ENCODE measurements around the gene EME2.
A peak's percentile ranks its signal among the peaks of the same experiment; 100 is the strongest.

The EME2 gene

GRCh38 chr16:1745900-1746692, 26.5 kb upstream of the EME2 start:
- DNase-seq, result no peak

- DNase-seq, result no peak
Measured at GRCh38 chr16:1746693-1747195, 25.9 kb upstream of the EME2 start.

- no peak for DNase-seq
Measured at GRCh38 chr16:1747934-1748333, 24.7 kb upstream of the EME2 start.

GRCh38 chr16:1749152-1750117, 23.2 kb upstream of the EME2 start:
- DNase-seq, result peak in 1 of 2 experiments; percentile 69

- DNase-seq, result no peak
Measured at GRCh38 chr16:1751946-1752345, 20.7 kb upstream of the EME2 start.

- peak; percentile 74 to 79 for DNase-seq
Measured at GRCh38 chr16:1752853-1753252, 19.8 kb upstream of the EME2 start.

GRCh38 chr16:1754204-1754603, 18.4 kb upstream of the EME2 start:
- DNase-seq, result no peak

- no peak for DNase-seq
Measured at GRCh38 chr16:1757714-1758461, 14.7 kb upstream of the EME2 start.

DNA sequence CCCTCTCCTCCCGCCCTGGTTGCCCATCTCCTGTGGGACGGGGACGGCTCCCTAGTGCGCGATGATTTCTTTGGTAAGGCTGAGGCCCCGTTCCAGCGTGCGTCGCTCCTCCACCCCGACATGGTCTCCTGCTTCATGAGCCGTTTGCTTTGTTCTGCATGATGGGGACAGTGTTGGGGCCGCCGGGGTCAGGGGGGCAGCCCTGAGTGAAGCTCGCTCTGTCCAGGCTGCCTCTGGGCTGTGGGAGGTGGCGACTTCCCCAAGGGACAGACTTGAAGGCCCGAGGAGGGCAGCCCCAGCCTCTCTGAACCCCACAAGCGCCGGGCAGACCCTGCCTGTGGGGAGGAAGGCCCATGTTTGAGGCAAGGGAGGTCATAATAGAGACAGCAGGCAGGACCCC, 13.7 kb upstream of the EME2 start:
- no peak for DNase-seq

DNA sequence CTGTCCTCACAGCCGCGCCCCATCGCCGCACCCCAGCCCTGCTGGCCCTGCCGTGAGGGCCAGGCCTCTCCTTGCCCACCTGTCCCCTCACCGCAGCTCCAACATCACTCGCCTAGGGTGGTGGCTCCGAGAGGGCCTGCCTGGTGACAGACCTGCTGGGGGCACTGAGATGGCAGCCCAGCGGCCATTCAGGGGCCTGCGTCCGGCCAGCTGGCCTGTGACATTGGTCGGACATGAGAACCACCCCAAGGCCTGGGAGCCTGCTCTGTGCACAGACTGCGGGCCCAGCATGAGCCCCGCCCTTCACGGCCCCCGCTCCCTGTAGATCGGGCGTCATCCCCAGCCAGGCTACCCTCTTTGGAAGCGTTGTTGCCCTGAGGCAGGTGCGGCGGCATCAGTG, 13.1 kb upstream of the EME2 start:
- DNase-seq, result no peak

GRCh38 chr16:1760911-1761310, 11.7 kb upstream of the EME2 start:
- DNase-seq, result no peak

GRCh38 chr16:1761751-1762150, 10.9 kb upstream of the EME2 start:
- no peak for DNase-seq

- DNase-seq, result no peak
Measured at GRCh38 chr16:1762196-1762878, 10.3 kb upstream of the EME2 start.

- DNase-seq, result no peak
Measured at GRCh38 chr16:1762879-1763520, 9.6 kb upstream of the EME2 start.

DNA sequence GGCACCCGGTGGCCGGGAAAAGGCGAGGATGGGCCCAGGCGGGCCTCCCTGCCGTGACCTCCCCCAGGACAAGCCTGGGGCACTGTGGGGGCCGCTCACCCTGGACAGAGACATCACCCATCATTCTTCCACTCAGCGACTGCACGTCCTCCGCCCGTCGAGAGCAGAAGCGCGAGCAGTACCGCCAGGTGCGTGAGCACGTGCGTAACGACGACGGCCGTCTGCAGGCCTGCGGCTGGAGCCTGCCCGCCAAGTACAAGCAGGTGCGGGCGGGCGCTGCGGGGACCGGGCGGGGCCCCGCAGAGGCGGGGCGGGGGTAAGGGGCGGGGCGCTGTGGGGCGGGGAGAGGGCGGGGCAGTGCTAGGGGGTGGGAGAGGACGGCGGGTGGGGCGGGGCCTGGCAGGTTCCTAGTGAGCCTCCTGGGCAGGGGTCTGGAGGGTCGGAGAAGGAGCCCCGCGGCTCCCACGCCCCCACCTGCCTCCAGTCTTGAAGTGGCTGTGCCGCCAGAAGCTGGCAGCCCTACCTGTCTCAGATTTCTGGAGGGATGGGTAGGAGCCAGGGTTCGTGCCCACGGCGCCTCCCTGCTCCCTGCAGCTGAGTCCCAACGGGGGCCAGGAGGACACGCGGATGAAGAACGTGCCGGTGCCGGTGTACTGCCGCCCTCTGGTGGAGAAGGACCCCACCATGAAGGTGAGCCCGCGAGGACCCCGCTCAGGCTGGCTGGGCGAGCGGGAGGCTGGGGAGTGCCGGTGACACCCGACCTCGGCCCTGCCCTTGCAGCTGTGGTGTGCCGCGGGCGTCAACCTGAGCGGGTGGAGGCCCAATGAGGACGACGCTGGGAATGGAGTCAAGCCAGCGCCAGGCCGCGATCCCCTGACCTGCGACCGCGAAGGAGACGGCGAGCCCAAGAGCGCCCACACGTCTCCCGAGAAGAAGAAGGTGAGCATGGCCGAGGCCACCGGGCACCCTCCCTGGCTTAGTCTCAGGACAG, 8.8 kb upstream of the EME2 start:
- no peak for DNase-seq

DNA sequence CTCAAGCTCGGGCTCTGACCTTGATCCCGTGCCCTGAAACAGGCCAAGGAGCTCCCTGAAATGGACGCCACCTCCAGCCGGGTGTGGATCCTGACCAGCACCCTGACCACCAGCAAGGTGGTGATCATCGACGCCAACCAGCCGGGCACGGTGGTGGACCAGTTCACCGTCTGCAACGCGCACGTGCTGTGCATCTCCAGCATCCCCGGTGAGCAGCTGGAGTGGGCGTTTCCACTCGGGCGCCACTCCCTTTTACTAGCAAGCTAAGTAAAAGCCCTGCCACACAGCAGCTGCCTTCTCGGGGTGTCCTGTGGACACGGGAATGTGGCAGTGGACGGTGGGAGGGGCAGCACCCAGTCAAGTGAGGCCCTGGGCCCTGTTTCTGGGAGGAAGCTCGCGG, 7.6 kb upstream of the EME2 start:
- DNase-seq, result no peak

DNA sequence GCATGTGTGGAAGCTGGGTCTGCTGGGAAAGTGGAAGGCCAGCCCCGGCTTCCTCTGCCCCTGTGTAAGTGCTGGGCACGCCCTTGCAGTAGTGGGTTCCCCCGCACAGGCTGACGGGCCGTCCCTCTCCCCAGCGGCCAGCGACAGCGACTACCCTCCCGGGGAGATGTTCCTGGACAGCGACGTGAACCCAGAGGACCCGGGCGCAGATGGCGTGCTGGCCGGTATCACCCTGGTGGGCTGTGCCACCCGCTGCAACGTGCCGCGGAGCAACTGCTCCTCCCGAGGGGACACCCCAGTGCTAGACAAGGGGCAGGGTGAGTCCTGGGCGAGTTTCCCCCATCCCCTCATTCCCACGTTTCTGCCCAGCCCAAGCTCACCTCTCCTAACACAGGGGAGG, 6.8 kb upstream of the EME2 start:
- no peak for DNase-seq

- DNase-seq, result no peak
Measured at GRCh38 chr16:1766231-1766630, 6.4 kb upstream of the EME2 start.

DNA sequence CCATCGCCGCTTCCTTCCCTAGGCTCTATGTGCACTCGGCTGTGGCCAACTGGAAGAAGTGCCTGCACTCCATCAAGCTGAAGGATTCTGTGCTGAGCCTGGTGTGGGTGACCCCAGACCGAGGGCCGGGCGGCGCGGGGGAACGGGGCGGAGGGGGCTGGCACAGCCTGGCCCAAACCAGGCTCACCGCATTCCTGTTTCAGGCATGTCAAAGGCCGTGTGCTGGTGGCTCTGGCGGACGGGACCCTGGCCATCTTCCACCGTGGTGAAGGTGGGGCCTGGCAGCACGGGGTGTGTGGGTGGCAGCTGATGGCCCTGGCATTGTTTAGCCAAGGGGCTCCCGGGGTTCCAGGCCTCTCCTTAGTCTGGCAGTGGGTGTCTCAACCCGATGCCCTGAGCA, 5.9 kb upstream of the EME2 start:
- no peak for DNase-seq

Measured in cerebellar nuclear complex (tissue), 1 donor.